Endodermal cell (in vitro differentiated cells): Measurements from ENCODE around the gene VAV1. TPM values are rescaled to one million over a fixed set of nuclear protein-coding genes. Genes with fewer than 3 reads are reported as not detected.

ENCODE experiments used
- DNase-seq: peaks from one replicate; pipeline ENCODE4 v3.0.0-alpha.2; 2017
- H3K27ac ChIP-seq: 2 replicates; pipeline ENCODE4 v1.5.1; 2013; ENCODE audit warnings: mild to moderate bottlenecking, low read depth, low read length, moderate library complexity
- H3K27me3 ChIP-seq: 2 replicates; pipeline ENCODE4 v1.6.1; 2013; ENCODE audit warnings: mild to moderate bottlenecking, low read length, moderate library complexity; ENCODE audit not compliant: insufficient read depth, control insufficient read depth, poor library complexity, severe bottlenecking
- H3K36me3 ChIP-seq: 2 replicates; pipeline ENCODE4 v1.7.0; 2013; ENCODE audit warnings: mild to moderate bottlenecking, low read length, moderate library complexity; ENCODE audit not compliant: control insufficient read depth, insufficient read depth
- H3K4me1 ChIP-seq: one replicate; pipeline ENCODE4 v1.7.0; 2013; ENCODE audit warnings: low read length; ENCODE audit not compliant: control insufficient read depth, insufficient read depth
- H3K4me3 ChIP-seq: 2 replicates; pipeline ENCODE4 v1.5.1; 2013; ENCODE audit warnings: mild to moderate bottlenecking, low read length, moderate library complexity
- H3K9ac ChIP-seq: 2 replicates; pipeline ENCODE4 v1.6.1; 2013; ENCODE audit warnings: mild to moderate bottlenecking, low read length, moderate library complexity; ENCODE audit not compliant: poor library complexity, severe bottlenecking; ENCODE audit errors: extremely low read depth
- H3K9me3 ChIP-seq: 2 replicates; pipeline ENCODE4 v1.6.1; 2013; ENCODE audit warnings: mild to moderate bottlenecking, low read length, moderate library complexity; ENCODE audit not compliant: control insufficient read depth
- H3K27ac Mint-ChIP-seq: 2 replicates; pipeline ENCODE4 v1.8.0; 2020; ENCODE audit warnings: mixed read lengths
- H3K27me3 Mint-ChIP-seq: 2 replicates; pipeline ENCODE4 v1.8.0; 2021; ENCODE audit warnings: mild to moderate bottlenecking, mixed read lengths; ENCODE audit not compliant: insufficient read depth
- H3K36me3 Mint-ChIP-seq: 2 replicates; pipeline ENCODE4 v1.8.0; 2020; ENCODE audit warnings: low read depth, mixed read lengths
- H3K4me1 Mint-ChIP-seq: 2 replicates; pipeline ENCODE4 v1.8.0; 2020; ENCODE audit warnings: mixed read lengths
- H3K4me3 Mint-ChIP-seq: 2 replicates; pipeline ENCODE4 v1.8.0; 2020; ENCODE audit warnings: mild to moderate bottlenecking, moderate library complexity, mixed read lengths
- H3K9me3 Mint-ChIP-seq: 2 replicates; pipeline ENCODE4 v1.8.0; 2020; ENCODE audit warnings: mild to moderate bottlenecking, mixed read lengths
- WGBS, 2 experiments: methylation state at CpG; one replicate each; pipeline versions ENCODE4 v1.1.5 to v1.1.7; 2013; ENCODE audit warnings: missing lambda C conversion rate in 2 of 2, mixed read lengths in 1 of 2; ENCODE audit not compliant: insufficient coverage in 1 of 2, insufficient read length in 1 of 2; 5-methylcytosine and 5-hydroxymethylcytosine counted together
- total RNA-seq, 2 donors: library from RNA; stranded (reverse); fragmentation: NEBNext Ultra II Directional in 1 of 2; extraction: Animal tissue kit (Norgen Biotek cat#: 25700) in 1 of 2; gene quantifications; 2 replicates in 1 of 2; 3 replicates in 1 of 2; pipeline ENCODE4 v1.2.1, GENCODE V29; 2021
- TF ChIP-seq, protein P1 (sequence below): fragments of 200-600 bp; sonication (generic); conservative IDR thresholded peaks from 2 replicates; pipeline ENCODE4 v1.5.0; 2021; ENCODE audit warnings: antibody characterized with exemption, mild to moderate bottlenecking

The VAV1 gene
- total RNA-seq, 2 donors from 2014 or later = not detected

- no peaks in the 10 kb centered on the region for H3K4me1 ChIP-seq
- peaks cover 8% of the 10 kb centered on the region for H3K9me3 Mint-ChIP-seq
- no peak overlapping the region for H3K9ac ChIP-seq
- H3K4me3 ChIP-seq = no peak overlapping the region
- H3K36me3 ChIP-seq = peaks cover 14% of the 10 kb centered on the region
- no peak for DNase-seq
- peaks cover 11% of the 10 kb centered on the region for H3K4me1 Mint-ChIP-seq
- H3K4me3 Mint-ChIP-seq = no peak overlapping the region
- no peaks in the 10 kb centered on the region for H3K9me3 ChIP-seq
- H3K27ac ChIP-seq = no peak overlapping the region
- no peaks in the 10 kb centered on the region for H3K27me3 Mint-ChIP-seq
- TF ChIP-seq, protein P1, sequence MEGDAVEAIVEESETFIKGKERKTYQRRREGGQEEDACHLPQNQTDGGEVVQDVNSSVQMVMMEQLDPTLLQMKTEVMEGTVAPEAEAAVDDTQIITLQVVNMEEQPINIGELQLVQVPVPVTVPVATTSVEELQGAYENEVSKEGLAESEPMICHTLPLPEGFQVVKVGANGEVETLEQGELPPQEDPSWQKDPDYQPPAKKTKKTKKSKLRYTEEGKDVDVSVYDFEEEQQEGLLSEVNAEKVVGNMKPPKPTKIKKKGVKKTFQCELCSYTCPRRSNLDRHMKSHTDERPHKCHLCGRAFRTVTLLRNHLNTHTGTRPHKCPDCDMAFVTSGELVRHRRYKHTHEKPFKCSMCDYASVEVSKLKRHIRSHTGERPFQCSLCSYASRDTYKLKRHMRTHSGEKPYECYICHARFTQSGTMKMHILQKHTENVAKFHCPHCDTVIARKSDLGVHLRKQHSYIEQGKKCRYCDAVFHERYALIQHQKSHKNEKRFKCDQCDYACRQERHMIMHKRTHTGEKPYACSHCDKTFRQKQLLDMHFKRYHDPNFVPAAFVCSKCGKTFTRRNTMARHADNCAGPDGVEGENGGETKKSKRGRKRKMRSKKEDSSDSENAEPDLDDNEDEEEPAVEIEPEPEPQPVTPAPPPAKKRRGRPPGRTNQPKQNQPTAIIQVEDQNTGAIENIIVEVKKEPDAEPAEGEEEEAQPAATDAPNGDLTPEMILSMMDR = no peak
- 96 to 99% methylated on average over 19 to 30 of the region's 30 CpGs for WGBS, 2 experiments
- H3K36me3 Mint-ChIP-seq = peaks cover 28% of the 10 kb centered on the region
- no peaks in the 10 kb centered on the region for H3K27me3 ChIP-seq
- H3K27ac Mint-ChIP-seq = no peak overlapping the region
Measured at GRCh38 chr19:6730941-6731670, 41.4 kb upstream of the VAV1 start.

GRCh38 chr19:6731822-6732221, 40.7 kb upstream of the VAV1 start:
- TF ChIP-seq, protein P1 = no peak
- Histone ChIP-seq H3K36me3 (peaks cover 14% of the 10 kb centered on the region), H3K4me1 (no peaks in the 10 kb centered on the region), H3K9ac (no peak overlapping the region), H3K27me3 (no peaks in the 10 kb centered on the region), H3K4me3 (no peak overlapping the region), H3K27ac (no peak overlapping the region), H3K9me3 (no peaks in the 10 kb centered on the region)
- Mint-ChIP-seq H3K36me3 (peaks cover 28% of the 10 kb centered on the region), H3K4me1 (peaks cover 16% of the 10 kb centered on the region), H3K4me3 (no peak overlapping the region), H3K27ac (no peak overlapping the region), H3K9me3 (peaks cover 8% of the 10 kb centered on the region), H3K27me3 (no peaks in the 10 kb centered on the region)
- no peak for DNase-seq
- 92 to 97% methylated on average over 16 to 22 of the region's 22 CpGs for WGBS, 2 experiments

GRCh38 chr19:6732803-6733337, 39.6 kb upstream of the VAV1 start:
- no peak overlapping the region for H3K27ac ChIP-seq
- peaks cover 14% of the 10 kb centered on the region for H3K36me3 ChIP-seq
- Mint-ChIP-seq H3K4me1 (peaks cover 16% of the 10 kb centered on the region), H3K4me3 (no peak overlapping the region), H3K27me3 (no peaks in the 10 kb centered on the region), H3K9me3 (peaks cover 4% of the 10 kb centered on the region), H3K27ac (no peak overlapping the region), H3K36me3 (peaks cover 28% of the 10 kb centered on the region)
- no peaks in the 10 kb centered on the region for H3K27me3 ChIP-seq
- no peaks in the 10 kb centered on the region for H3K4me1 ChIP-seq
- H3K9me3 ChIP-seq = no peaks in the 10 kb centered on the region
- no peak overlapping the region for H3K4me3 ChIP-seq
- TF ChIP-seq, protein P1 = no peak
- WGBS, 2 experiments = 97 to 98% methylated on average over 17 to 21 of the region's 21 CpGs
- DNase-seq = no peak
- no peak overlapping the region for H3K9ac ChIP-seq
